Activated CD4-positive, alpha-beta T cell treated with anti-CD3 and anti-CD28 coated beads for 4 hours (primary cell): ENCODE results near the gene SMAGP.
A peak's percentile ranks its signal among the peaks of the same experiment; 100 is the strongest.
"Not testable (repeated sequence)": the region's sequence is repeated elsewhere in the genome, so short reads cannot be mapped to it uniquely, and the experiment has no call there.

Source experiments
- DNase-seq, 2 donors: peaks; one replicate each; pipeline ENCODE4 v3.0.0-alpha.2; 2020

The SMAGP gene

DNA sequence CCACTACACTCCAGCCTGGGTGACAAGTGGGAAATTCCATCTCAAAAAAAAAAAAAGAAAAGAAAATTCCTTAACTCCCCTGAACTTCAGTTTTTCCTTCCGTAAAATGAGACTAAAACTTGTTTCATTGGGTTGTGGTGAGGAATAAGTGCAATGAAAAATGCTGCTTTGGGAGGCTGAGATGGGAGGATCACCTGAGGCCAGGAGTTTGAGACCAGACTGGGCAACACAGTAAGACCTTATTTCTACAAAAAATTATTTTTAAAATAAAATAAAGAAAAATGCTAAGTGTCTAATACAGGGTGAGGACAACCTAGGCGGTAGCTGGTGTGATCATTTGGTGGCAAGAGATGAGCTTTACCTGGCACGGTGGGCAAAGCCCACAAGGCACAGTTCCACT lies 6.9 kb downstream of the SMAGP start:
- no peak for DNase-seq

DNA sequence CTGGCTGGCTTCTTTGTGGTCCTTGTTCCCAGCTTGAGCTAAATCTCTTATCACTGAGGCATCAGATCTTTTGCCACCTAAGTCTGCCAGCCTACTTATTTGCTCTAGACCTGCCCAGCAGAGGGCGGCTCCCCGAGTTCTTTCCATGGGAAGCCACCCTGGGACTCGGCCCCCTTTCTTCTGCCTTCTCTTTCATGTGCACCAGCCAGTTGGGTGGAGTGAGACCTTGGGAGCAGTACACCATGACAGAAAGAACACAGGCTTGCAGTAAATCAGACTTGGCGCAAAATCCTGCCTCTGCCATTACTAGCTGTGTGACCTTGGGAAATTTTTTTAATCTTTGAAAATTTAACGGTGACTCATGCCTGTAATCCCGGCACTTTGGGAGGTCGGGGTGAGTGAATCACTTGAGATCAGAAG lies 7.4 kb downstream of the SMAGP start:
- no peak for DNase-seq

DNA sequence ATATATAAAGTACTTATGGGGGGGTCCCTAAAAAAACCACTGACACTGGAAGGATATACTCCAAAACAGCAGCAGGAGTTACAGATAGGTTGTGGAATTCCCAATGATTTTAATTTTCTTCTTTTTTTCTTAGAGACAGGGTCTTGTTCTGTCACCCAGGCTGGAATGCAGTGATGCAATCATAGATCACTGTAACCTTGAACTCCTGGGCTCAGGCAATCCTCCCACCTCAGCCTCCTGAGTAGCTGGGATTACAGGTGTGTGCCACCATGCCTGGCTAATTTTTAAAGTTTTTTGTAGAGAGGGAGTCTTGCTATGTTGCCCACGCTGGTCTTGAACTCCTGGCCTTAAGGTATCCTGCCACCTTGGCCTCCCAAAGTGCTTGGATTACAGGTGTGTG lies 10.6 kb downstream of the SMAGP start:
- DNase-seq, result not testable (repeated sequence)

DNA sequence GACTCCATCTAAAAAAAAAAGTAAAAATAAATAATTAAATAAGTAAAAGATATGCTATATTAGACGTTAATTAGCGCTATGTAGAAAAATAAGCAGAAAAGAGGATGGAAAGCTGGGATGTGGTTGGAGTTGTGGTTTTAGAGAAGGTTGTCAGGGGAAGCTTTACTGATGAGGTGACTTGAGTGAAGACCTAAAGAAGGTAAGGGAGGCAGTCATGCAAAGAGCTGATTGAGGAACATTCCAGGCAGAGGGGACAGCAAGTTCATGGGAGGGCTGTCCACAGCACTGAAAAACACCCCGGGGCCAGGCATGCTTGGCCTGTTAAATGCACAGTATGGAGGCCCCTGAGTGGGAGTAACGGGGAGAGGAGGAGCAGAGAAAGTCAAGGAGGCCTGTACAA lies 15.7 kb downstream of the SMAGP start:
- no peak for DNase-seq

DNA sequence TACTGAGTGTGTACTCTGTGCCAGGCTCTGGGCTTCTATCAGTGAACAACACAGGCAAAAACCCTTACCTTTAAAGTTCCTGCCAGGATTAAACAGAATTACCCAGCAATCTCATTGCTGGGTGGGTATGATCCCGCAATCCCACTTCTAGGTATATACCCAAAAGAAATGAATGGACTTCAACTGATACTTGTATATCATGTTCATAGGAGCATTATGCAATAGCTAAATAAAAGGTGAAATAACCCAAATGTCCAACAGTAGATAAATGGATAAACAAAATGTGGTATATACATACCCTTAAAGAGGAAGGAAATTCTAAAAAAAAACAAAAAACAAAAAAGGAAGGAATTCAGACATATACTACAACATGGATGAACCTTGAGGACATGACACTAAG lies 16.9 kb downstream of the SMAGP start:
- no peak for DNase-seq

DNA sequence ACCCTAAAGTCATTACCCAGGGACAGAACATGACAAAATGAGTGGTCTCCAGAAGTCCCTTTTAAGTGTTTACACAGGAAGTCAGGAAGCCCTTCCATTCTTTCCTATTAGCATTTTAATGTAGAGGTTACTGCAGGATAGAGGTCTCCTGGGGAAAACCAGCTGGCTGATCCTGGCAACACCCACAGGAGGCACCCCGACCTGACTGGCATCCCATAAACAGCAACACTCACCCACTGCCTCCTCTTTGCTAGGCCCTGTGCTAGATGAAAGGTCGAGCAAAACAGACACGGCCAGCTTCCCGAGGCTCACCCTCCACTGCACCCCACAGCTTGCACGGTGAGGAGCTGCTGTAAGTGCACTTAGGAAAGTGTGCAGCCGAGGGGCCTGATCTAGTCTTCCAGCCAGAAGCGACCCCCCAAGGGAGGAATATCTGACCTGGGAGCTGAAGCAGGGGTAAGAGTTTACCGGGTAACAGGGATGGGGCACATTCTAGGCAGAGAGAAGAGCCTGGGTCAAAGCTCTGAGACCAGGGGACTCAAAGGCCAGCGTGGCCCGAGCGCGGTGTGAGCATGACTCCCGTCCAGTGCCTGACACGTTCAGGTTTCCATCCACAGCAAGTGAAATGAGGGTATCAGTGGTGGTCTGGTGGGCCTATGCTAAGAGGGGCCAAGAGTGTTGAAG lies 22.6 kb downstream of the SMAGP start:
- DNase-seq, result no peak

DNA sequence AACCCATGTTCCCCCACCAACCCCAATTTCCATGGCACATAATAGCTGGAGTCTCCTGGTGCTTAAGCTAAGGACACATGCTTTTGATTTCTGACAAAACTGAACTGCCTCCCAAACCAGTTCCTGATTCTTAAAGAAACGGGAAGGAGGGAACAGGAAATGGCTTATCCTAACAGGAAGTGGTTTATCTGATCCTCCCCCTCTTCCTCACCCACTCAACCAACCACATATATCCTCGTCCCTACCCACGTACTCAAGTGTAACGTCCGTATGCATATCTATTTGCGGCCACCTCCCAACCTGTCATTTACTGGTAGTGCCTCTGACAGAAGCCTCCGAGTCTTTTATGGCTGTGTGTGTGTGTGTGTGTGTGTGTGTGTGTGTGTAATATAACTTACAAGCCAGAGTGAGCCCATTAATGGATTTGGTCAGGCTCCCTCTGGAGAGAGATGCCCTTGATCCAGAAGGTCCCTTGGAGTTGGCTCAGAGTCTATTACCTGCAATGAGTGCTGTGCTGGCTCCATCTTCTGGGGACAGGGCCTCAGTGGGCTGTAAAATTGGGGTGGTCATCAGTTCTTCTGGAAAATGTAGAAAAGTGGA lies 23.9 kb downstream of the SMAGP start:
- DNase-seq, result peak; percentile 36 to 44

DNA sequence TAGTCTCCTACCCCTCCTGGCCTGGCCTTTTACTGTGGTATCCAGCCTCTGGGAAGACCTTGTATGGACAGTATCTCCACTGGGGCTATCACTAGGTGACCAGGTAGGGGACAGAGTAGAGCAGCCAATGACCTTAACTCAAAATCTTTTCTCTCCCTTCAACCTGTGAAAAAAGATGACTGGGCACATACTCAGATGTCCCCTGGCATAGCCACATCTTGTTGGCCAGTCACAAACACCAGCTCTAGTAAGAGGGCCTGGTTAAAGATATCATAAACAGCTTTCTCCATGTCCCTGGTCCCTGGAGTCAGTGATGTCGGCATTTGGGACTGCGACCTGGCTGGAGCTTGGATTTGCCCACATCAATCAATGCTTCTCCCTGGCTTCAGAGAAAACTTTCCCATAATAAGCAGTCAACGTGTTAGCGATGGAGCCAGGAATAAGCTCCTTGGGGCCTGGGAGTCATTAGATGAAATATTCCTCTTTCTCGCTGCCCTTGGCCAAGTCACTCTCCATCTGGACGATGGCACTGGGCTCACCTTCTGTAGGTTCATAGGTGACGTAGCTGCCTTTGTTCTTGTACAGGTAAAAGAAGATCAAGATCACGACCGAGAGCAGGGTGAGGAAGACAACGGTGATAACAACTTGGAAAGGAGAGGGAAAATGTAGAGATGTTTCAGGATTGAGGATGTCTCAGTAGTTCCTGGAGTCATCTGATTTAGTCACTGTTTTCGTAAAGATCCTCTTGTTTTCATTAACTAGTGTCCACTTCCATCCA lies 24.6 kb downstream of the SMAGP start:
- no peak for DNase-seq

DNA sequence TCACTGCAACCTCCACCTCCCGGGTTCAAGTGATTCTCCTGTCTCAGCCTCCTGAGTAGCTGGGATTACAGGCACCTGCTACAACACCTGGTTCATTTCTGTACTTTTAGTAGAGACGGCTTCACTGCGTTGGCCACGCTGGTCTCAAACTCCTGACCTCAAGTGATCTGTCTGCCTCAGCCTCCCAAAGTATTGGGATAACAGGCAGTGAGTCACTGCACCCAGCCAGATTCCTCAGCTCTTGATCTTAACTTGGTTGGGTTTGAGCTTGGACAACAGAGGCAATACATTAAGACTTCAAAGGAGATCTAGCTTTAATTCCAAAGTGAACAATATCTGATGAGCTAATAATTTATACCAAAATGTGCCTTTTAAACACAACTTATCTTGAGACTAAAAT lies 25.9 kb downstream of the SMAGP start:
- DNase-seq, result no peak

DNA sequence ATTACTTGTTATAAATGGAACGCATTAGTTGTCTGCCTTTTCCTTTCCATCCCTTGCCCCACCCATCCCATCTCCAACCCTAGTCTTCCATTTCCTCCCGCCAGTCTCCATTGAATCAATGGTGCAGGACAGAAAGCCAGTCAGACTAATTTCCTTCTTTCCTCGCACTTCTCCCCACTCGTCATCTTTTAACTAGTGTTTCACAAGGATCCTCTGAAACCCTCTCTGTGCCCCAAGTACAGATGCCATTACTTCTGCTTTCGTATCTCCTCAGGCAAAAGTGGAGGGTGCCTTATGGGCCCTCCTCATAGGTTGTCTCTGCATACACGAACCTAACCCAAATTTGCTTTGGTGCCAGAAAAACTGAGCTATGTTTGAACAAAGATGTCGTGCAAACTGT lies 27.3 kb downstream of the SMAGP start:
- no peak for DNase-seq

DNA sequence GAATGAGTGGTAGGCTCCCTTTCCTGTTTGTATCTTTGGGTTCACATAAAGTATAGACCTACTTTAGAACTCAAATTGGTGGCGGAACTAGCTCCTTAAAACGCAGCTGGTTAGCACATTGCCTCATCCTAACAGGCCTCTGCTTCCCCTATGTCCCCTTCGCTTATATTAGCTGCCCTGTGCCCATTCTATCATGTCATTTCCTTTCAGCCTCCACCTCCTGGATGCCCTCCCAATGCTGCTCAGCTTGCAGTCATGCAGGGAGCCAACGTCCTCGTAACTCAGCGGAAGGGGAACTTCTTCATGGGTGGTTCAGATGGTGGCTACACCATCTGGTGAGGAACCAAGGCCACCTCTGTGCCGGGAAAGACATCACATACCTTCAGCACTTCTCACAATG lies 28.1 kb downstream of the SMAGP start:
- DNase-seq, result no peak

DNA sequence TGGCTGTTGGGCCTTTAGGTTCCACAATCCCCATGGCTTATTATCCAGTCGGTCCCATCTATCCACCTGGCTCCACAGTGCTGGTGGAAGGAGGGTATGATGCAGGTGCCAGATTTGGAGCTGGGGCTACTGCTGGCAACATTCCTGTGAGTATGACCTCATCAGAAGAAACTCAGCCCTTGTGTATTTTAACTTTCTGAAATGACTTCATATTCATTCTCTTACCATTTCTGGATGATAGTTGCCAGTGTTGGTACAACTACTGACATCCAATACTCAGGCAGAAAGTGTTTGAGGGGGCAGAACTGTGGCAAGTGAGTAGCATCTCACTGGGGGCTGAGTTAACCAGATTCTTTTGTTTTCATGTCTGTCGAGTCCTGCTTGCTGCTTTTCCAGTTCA lies 29.2 kb downstream of the SMAGP start:
- no peak for DNase-seq

DNA sequence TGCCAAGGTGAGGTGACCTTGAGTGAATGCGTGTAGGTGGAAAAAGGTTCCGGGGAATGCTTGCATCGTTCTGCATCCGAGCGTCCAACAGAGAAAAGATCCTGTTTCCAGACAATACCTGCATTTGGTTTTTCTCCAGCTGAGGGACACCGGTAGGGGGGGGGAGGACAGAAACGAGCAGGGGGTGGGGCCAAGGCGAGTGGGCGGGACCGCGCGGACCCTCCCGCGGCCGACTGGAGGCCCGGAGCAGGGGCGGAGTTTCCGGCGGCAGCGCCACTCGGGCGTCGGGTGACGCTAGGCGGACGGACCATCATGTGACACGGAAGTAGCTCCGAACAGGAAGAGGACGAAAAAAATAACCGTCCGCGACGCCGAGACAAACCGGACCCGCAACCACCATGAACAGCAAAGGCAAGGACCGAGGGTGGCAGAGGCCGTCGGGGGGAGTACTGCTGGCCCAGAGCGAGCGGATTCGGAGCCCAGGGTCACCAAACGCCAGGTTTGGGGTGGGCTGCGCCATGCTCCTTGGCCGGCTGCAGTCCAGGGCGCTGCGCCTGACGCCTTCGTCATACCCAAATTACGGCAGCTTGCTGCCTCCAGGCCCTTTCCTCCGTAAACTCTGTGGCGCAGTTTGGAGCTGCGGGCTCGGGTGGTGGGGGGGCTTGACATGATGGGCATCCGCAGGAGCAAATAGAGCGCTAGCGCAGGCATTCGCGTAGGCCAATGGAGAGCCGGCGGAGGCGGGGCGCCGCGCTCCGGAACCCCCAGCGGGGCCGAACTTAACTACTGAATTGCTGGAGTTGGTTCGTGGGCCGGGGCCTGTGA lies 31.5 kb downstream of the SMAGP start, which contains the start of gene DAZAP2:
DAZAP2 (plus strand) TSS at position 317 of the 825 bp plus-strand sequence; CDS start at position 399, 82 bp downstream.
- DNase-seq, result peak; percentile 90 to 91

DNA sequence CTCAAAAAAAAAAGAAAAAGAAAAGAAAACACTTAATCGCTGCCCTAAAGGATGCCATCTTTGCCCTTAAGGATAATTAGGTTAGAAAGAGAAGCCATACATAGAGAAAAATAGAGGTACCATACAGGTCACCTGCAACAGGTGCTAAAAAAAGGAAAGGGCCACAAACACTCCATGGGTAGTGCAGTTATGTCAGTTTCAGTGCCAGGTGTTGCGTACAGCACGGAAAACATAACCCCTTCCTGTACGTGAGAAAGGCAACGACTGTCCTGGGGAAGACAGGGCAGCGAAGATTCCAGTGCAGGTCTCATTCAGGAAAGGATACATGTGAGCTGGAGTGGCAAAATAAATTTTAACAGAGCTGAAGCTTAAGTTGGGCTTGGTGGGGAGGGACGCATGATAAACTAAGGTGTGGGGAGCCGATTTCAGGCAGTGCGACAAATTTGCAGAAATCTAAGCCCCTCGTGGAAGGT lies 32.1 kb downstream of the SMAGP start:
- no peak for DNase-seq

DNA sequence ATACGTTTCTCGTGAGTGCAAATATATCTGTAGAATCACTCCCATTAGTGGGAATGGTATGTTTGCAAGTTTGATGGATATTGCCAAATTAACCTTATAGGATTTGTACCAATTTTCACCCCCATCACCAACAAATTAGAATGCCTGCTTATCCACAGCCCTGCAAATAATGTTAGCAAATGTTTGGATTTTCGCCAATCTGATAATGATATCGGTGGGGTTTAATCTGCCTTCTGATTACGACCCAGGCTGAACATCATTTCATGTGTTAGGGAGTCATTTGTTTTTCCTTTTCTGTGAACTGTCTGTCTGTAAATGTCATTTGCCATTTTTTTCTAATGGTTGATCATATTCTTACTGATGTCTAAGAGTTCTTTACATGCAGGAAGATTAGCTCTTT lies 35.7 kb downstream of the SMAGP start:
- DNase-seq, result no peak

DNA sequence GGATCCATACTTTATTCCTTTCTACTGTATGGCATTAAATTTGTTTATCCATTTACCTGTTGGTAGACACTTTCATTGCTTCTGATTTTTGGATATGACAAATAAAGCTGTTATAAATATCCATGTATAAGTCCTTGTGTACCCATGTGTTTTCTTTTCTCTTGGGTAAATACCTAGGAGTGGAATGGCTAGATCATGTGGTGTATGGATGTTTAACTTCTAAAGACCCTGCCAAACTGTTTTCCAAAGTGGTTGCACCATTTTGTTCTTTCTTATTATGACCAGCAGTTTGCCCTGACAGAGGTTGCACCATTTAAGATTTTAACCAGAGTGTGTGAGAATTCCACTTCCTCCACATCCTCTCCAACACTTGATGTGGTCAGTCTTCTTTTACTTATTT lies 37.6 kb downstream of the SMAGP start:
- DNase-seq, result no peak

DNA sequence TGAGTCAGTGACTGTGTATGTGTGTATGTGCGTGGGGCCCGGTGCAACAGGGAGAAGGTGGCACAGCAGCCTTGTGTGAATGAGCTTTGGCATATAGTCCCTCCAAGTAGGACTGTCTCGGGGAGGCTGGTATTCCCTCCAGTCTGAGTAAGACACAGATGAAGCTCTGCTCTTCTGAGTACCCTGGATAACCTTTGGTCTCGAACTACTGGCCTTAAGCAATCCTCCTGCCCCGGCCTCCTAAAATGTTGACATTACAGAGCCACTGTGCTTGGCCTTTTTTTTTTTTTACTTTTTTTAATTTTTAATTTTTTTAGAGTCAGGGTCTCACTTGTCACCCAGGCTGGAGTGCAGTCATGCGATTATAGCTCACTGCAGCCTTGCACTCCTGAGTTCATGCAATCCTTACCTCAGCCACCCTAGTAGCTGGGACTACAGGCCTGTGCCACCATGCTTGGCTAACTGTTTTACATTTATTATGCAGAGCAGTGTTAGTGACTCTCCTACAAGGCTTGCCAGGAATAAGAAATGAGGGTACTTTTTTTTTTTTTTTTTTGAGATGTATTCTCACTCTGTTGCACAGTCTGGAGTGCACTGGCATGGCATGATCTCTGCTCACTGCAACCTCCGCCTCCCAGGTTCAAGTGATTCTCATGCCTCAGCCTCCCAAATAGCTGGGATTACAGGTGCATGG lies 41.0 kb downstream of the SMAGP start:
- DNase-seq, result no peak

DNA sequence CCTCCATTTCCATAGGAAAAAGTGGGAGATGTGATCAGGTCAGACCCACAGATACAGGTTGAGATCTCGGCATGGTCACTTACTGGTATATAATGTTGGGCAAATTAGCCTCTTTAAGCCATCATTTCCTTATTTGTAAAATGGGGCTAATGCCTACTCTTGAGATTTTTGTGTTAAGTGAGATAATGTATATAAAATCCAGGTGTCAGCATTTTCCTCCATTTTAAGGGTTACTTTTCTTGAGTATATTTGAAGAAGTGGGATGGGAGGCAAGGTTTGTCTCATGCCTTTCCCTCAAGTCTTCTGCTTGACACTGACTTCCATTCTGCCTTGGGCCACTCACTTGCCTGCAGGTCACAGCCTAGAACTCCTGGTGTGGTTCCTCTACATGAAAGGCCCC lies 42.3 kb downstream of the SMAGP start:
- no peak for DNase-seq

DNA sequence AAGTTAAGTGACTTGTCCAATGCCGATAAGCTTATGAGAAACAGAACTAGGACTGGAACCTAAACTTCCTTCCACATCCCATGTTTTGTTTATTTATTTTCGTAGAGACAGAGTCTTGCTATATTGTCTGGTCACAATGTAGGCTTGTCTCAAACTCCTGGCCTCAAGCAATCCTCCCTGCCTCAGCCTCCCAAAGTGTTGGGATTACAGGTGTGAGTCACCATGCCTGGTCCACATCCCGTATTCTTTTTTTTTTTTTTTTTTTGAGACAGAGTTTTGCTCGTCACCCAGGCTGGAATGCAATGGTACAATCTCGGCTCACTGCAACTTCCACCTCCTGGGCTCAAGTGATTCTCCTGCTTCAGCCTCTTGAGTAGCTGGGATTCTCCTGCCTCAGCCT lies 43.1 kb downstream of the SMAGP start:
- DNase-seq, result not testable (repeated sequence)

DNA sequence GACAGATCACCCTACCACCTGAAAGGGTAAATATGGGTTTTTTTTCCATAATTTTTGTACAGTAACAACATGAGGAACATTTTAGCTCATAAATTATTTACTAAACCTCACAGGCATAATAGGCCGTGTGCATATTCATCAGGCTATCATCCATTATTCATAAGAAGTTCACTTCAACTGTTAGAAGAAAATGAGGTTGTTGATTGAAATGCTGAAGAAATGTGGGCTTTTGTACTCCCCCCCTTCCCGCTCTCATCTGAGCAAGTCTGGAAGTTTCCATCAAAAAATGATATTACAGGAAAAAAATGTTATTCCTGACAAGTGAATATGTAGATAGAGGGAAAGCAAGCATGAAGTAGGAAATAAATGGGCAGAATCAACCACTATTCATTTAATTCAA lies 44.4 kb downstream of the SMAGP start:
- no peak for DNase-seq

DNA sequence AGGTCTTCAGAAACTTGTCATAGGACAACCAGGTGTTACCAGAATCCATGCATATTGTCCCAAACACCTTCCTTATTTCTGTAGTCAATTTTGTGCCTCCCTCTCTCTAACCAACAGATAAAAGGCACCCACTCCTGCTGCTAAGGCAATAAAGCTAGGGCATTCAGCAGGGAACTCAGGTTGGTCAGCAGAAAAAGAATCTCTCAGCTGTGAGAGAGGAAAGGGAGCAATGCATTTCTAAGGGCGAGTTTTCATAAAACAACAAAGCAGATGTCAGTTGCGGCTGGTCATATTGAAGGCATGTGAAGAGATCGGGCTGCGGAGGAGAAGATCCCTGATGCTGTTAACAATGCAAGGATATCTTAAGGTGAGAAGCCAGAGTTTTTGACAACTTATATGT lies 45.0 kb downstream of the SMAGP start:
- DNase-seq, result no peak

DNA sequence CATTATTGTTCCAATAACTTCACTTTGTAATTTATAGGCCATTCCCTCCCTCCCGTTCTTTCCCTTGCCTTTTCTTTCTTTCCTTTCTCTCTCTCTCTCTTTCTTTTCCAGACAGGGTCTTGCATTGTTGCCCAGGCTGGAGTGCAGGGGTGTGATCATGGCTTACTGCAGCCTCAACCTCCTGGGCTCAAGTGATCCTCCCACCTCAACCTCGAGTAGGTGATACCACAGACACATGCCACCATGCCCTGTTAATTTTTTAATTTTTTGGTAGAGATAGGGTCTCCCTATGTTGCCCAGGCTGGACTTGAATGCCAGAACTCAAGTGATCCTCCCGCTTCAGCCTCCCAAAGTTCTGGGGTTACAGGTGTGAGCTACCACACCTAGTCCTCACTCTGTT lies 45.6 kb downstream of the SMAGP start:
- DNase-seq, result no peak
